ENCODE results near the gene LSS. TPM values are rescaled to one million over a fixed set of nuclear protein-coding genes. Genes with fewer than 3 reads are reported as not detected.

LSS gene
- total RNA-seq, 2 donors from 2014 or later, result 78.1 to 109 TPM

- DNase-seq (ENCODE audit: low spot score) (no peak), ATAC-seq (ENCODE audit: insufficient number of reproducible peaks, low FRiP score, low read depth) (no peak)
- TF ChIP-seq CTCF (IDR thresholded peaks at IDR 0.05), result no peak
- H3K9me3 ChIP-seq, result no peaks in the 10 kb centered on the region
- no peaks in the 10 kb centered on the region for H3K4me1 ChIP-seq (ENCODE audit: control insufficient read depth in 1 of 2, low read depth in 2 of 2)
- no peak overlapping the region for H3K27ac ChIP-seq
- H3K4me3 ChIP-seq, result no peak overlapping the region
- peaks cover 26% of the 10 kb centered on the region for H3K36me3 ChIP-seq
- no peaks in the 10 kb centered on the region for H3K27me3 ChIP-seq (replicated peaks; ENCODE audit: insufficient read depth)
Observed at GRCh38 chr21:46237474-46237873, 8.9 kb upstream of the LSS start.

- no peaks in the 10 kb centered on the region for H3K27me3 ChIP-seq (replicated peaks; ENCODE audit: insufficient read depth)
- TF ChIP-seq CTCF (IDR thresholded peaks at IDR 0.05), result no peak
- no peak overlapping the region for H3K4me3 ChIP-seq
- DNase-seq (ENCODE audit: low spot score), result no peak
- peaks cover 0 to 4% of the 10 kb centered on the region in 2 donors for H3K4me1 ChIP-seq (ENCODE audit: control insufficient read depth in 1 of 2, low read depth in 2 of 2)
- H3K36me3 ChIP-seq, result peaks cover 17% of the 10 kb centered on the region
- no peak overlapping the region for H3K27ac ChIP-seq
- no peaks in the 10 kb centered on the region for H3K9me3 ChIP-seq
- no peak for ATAC-seq (ENCODE audit: insufficient number of reproducible peaks, low FRiP score, low read depth)
Observed at GRCh38 chr21:46234436-46234950, 5.9 kb upstream of the LSS start.

GRCh38 chr21:46229923-46230260, 1.3 kb upstream of the LSS start:
- H3K27me3 ChIP-seq (replicated peaks; ENCODE audit: insufficient read depth), result no peaks in the 10 kb centered on the region
- peaks cover 27 to 31% of the 10 kb centered on the region in 2 donors for H3K4me1 ChIP-seq (ENCODE audit: control insufficient read depth in 1 of 2, low read depth in 2 of 2)
- DNase-seq (ENCODE audit: low spot score) (no peak), ATAC-seq (ENCODE audit: insufficient number of reproducible peaks, low FRiP score, low read depth) (no peak)
- TF ChIP-seq CTCF (IDR thresholded peaks at IDR 0.05), result no peak
- no peaks in the 10 kb centered on the region for H3K9me3 ChIP-seq
- H3K4me3 ChIP-seq, result peak overlapping the region; percentile 98
- peak overlapping the region; percentile 66 to 69 for H3K27ac ChIP-seq
- peaks cover 3% of the 10 kb centered on the region for H3K36me3 ChIP-seq

- peak overlapping the region; percentile 66 to 69 for H3K27ac ChIP-seq
- DNase-seq (ENCODE audit: low spot score), result no peak
Observed at GRCh38 chr21:46229133-46229922, 754 bp upstream of the LSS start.

More at GRCh38 chr21:46229133-46229922, 754 bp upstream of the LSS start:
- Histone ChIP-seq H3K27me3 (replicated peaks; ENCODE audit: insufficient read depth) (no peaks in the 10 kb centered on the region), H3K9me3 (no peaks in the 10 kb centered on the region), H3K4me1 (ENCODE audit: control insufficient read depth in 1 of 2, low read depth in 2 of 2) (peaks cover 30 to 31% of the 10 kb centered on the region in 2 donors), H3K4me3 (peak overlapping the region; percentile 98), H3K36me3 (no peaks in the 10 kb centered on the region)
- peak; percentile 66 for TF ChIP-seq CTCF (IDR thresholded peaks at IDR 0.05)
- peak; percentile 1 for ATAC-seq (ENCODE audit: insufficient number of reproducible peaks, low FRiP score, low read depth)

All from thoracic aorta (tissue), 2 donors.